ENCODE measurements around the gene TAAR2.

- no peak for TF ChIP-seq CTCF (IDR thresholded peaks at IDR 0.05)
- no peak for TF ChIP-seq POLR2A (IDR thresholded peaks at IDR 0.05)
- TF ChIP-seq EP300 (IDR thresholded peaks at IDR 0.05) = no peak
These were observed 19.4 kb downstream of the TAAR2 start for GRCh38 chr6:132604635-132605152.
